Suprapubic skin (tissue), 3 donors: Measurements from ENCODE around the gene GOLT1A.

Experiments used
- CTCF ChIP-seq, 2 donors: fragments of 200-600 bp in 1 of 2; fragments of 450-650 bp in 1 of 2; sonication (generic) in 1 of 2; IDR thresholded peaks; one replicate each; pipeline ENCODE4 v1.5.1; 2016 to 2019; ENCODE audit warnings: antibody characterized with exemption in 2 of 2, mild to moderate bottlenecking in 1 of 2, moderate library complexity in 1 of 2
- EP300 ChIP-seq: sonication (generic); formaldehyde crosslinking; IDR thresholded peaks from one replicate; pipeline ENCODE4 v1.6.1; 2017; ENCODE audit warnings: antibody characterized with exemption
- POLR2A ChIP-seq, 2 donors: fragments of 450-650 bp; IDR thresholded peaks; one replicate each; pipeline ENCODE4 v1.6.1; 2017; ENCODE audit warnings: antibody characterized with exemption in 2 of 2, mild to moderate bottlenecking in 2 of 2, moderate library complexity in 2 of 2

- TF ChIP-seq CTCF (IDR thresholded peaks at IDR 0.05) (no peak), POLR2A (IDR thresholded peaks at IDR 0.05) (no peak), EP300 (no peak)
Observed at GRCh38 chr1:204203206-204203767, 10.5 kb downstream of the GOLT1A start.
